Measurements from ENCODE around the gene SMIM45.

SMIM45 gene

DNA sequence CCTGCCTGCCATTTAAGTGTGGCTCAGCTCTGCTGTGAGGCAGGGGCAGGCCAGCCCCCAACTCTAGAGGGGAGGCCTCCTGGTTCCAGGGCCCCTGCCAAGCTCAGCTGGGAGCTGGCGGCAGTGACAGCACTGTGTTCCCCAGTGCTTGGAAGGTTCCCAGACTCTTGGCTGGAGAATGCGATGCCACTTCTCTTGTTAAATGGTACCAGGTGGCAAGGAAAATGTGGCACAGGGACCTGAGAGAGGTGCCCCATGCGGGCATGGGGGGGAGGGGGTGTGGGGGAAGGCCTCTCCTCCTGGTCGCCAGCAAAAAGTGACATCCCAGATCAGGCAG lies 17.0 kb upstream of the SMIM45 start:
- WGBS (ENCODE audit: low lambda C conversion rate), result no CpG with 5 or more reads among the region's 4 CpGs
- POLR2A ChIA-PET, result no interaction called here

DNA sequence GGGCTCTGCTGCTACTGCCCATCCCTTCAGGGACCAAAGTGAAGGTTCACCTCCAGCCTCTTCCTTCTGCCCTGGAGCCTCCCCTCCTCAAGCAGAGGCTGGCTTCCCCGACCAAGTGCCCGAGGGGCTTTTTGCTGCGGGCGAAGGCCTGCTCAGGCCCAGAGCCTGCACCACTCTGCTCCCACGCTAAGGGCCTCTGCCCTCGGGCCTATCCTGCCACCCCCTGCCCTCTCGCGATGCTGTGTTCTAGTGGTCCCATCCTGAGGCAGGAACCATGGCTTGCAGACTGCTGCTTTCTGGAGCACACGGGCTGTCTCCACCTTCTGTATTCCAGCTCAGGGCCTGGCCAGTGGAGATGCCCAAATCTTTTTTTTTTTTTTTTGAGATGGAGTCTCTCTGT lies 16.4 kb upstream of the SMIM45 start:
- Histone ChIP-seq H3K27me3 (ENCODE audit: insufficient read depth) (no peaks in the 10 kb centered on the region), H3K9me3 (no peaks in the 10 kb centered on the region), H3K4me3 (ENCODE audit: low read depth in 2 of 2, low read length in 1 of 2) (no peak overlapping the region), H3K27ac (ENCODE audit: low read depth in 2 of 2, low read length in 1 of 2) (no peak overlapping the region), H4K20me1 (ENCODE audit: insufficient read depth) (no peaks in the 10 kb centered on the region), H3K4me1 (ENCODE audit: control insufficient read depth in 1 of 2, insufficient read depth in 2 of 2, low read depth in 1 of 2, low read length in 1 of 2) (peaks cover 0 to 5% of the 10 kb centered on the region in 2 experiments; a peak in 1 of 4 replicates), H3F3A (replicated peaks; ENCODE audit: insufficient read depth) (peaks cover 1% of the 10 kb centered on the region), H3K9me2 (no peaks in the 10 kb centered on the region), H3K79me2 (ENCODE audit: insufficient read depth) (no peaks in the 10 kb centered on the region), H3K9ac (no peak overlapping the region), H3K4me2 (no peak overlapping the region), H2AFZ (ENCODE audit: low read depth) (no peak overlapping the region), H3K36me3 (replicated peaks in 1 of 2; ENCODE audit: control insufficient read depth in 1 of 2, insufficient read depth in 2 of 2, low read length in 1 of 2) (no peaks in the 10 kb centered on the region)
- no peak for DNase-seq
- ChIA-PET POLR2A (no interaction called here), CTCF (interaction anchor here (1.3 kb wide), 1 partner anchor 114 kb away, joined by 6 read pairs; no protein-coding TSS in a partner anchor)
- WGBS (ENCODE audit: low lambda C conversion rate), result 100% methylated on average over 1 of the region's 9 CpGs
- TF ChIP-seq CHD2 (IDR thresholded peaks at IDR 0.05; ENCODE audit: low read length, partially characterized antibody) (no peak), TAF1 (IDR thresholded peaks at IDR 0.05; ENCODE audit: borderline replicate concordance, low read depth, low read length) (no peak), ELF1 (IDR thresholded peaks at IDR 0.05) (no peak), MEF2A (IDR thresholded peaks at IDR 0.05; ENCODE audit: borderline replicate concordance, low read depth) (no peak)
- TF ChIP-seq, protein P1, sequence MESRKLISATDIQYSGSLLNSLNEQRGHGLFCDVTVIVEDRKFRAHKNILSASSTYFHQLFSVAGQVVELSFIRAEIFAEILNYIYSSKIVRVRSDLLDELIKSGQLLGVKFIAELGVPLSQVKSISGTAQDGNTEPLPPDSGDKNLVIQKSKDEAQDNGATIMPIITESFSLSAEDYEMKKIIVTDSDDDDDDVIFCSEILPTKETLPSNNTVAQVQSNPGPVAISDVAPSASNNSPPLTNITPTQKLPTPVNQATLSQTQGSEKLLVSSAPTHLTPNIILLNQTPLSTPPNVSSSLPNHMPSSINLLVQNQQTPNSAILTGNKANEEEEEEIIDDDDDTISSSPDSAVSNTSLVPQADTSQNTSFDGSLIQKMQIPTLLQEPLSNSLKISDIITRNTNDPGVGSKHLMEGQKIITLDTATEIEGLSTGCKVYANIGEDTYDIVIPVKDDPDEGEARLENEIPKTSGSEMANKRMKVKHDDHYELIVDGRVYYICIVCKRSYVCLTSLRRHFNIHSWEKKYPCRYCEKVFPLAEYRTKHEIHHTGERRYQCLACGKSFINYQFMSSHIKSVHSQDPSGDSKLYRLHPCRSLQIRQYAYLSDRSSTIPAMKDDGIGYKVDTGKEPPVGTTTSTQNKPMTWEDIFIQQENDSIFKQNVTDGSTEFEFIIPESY (IDR thresholded peaks at IDR 0.05; ENCODE audit: borderline replicate concordance, low read depth), result no peak

More for the DNA sequence above, 17.0 kb upstream of the SMIM45 start:
- H3K27me3 ChIP-seq (ENCODE audit: insufficient read depth), result no peaks in the 10 kb centered on the region
- no peaks in the 10 kb centered on the region for H3K9me2 ChIP-seq
- H3K4me1 ChIP-seq (ENCODE audit: control insufficient read depth in 1 of 2, insufficient read depth in 2 of 2, low read depth in 1 of 2, low read length in 1 of 2), result peaks cover 0 to 5% of the 10 kb centered on the region in 2 experiments; a peak in 1 of 4 replicates
- CTCF ChIA-PET, result interaction anchor here (0.7 kb wide), 1 partner anchor 9 kb away, joined by 3 read pairs; no protein-coding TSS in a partner anchor
- H4K20me1 ChIP-seq (ENCODE audit: insufficient read depth), result no peaks in the 10 kb centered on the region
- H3K9ac ChIP-seq, result no peak overlapping the region
- no peaks in the 10 kb centered on the region for H3K36me3 ChIP-seq (replicated peaks in 1 of 2; ENCODE audit: control insufficient read depth in 1 of 2, insufficient read depth in 2 of 2, low read length in 1 of 2)
- no peak overlapping the region for H3K4me2 ChIP-seq
- no peak overlapping the region for H2AFZ ChIP-seq (ENCODE audit: low read depth)
- no peaks in the 10 kb centered on the region for H3F3A ChIP-seq (replicated peaks; ENCODE audit: insufficient read depth)
- TF ChIP-seq CHD2 (IDR thresholded peaks at IDR 0.05; ENCODE audit: low read length, partially characterized antibody) (no peak), RAD21 (IDR thresholded peaks at IDR 0.05; ENCODE audit: low read length) (no peak), SIN3A (IDR thresholded peaks at IDR 0.05; ENCODE audit: borderline replicate concordance, low read depth, low read length) (no peak), NRF1 (IDR thresholded peaks at IDR 0.05; ENCODE audit: low read depth, low read length) (no peak), FOXJ3 (CRISPR knock-in tag; IDR thresholded peaks at IDR 0.05) (no peak), ELF1 (IDR thresholded peaks at IDR 0.05) (no peak), MEF2A (IDR thresholded peaks at IDR 0.05; ENCODE audit: borderline replicate concordance, low read depth) (no peak), TCF12 (IDR thresholded peaks at IDR 0.05) (no peak), FOXM1 (IDR thresholded peaks at IDR 0.05; ENCODE audit: low read depth) (no peak), EP300 (IDR thresholded peaks at IDR 0.05; ENCODE audit: borderline replicate concordance in 1 of 2, low read depth in 1 of 2, low read length in 1 of 2) (no peak), MXI1 (IDR thresholded peaks at IDR 0.05; ENCODE audit: low read depth, low read length) (no peak)
- TF ChIP-seq, protein P2, sequence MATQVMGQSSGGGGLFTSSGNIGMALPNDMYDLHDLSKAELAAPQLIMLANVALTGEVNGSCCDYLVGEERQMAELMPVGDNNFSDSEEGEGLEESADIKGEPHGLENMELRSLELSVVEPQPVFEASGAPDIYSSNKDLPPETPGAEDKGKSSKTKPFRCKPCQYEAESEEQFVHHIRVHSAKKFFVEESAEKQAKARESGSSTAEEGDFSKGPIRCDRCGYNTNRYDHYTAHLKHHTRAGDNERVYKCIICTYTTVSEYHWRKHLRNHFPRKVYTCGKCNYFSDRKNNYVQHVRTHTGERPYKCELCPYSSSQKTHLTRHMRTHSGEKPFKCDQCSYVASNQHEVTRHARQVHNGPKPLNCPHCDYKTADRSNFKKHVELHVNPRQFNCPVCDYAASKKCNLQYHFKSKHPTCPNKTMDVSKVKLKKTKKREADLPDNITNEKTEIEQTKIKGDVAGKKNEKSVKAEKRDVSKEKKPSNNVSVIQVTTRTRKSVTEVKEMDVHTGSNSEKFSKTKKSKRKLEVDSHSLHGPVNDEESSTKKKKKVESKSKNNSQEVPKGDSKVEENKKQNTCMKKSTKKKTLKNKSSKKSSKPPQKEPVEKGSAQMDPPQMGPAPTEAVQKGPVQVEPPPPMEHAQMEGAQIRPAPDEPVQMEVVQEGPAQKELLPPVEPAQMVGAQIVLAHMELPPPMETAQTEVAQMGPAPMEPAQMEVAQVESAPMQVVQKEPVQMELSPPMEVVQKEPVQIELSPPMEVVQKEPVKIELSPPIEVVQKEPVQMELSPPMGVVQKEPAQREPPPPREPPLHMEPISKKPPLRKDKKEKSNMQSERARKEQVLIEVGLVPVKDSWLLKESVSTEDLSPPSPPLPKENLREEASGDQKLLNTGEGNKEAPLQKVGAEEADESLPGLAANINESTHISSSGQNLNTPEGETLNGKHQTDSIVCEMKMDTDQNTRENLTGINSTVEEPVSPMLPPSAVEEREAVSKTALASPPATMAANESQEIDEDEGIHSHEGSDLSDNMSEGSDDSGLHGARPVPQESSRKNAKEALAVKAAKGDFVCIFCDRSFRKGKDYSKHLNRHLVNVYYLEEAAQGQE (IDR thresholded peaks at IDR 0.05; ENCODE audit: low read depth, low read length), result no peak
- DNase-seq, result no peak
- H3K79me2 ChIP-seq (ENCODE audit: insufficient read depth), result no peaks in the 10 kb centered on the region
- no peak overlapping the region for H3K27ac ChIP-seq (ENCODE audit: low read depth in 2 of 2, low read length in 1 of 2)
- no peak overlapping the region for H3K4me3 ChIP-seq (ENCODE audit: low read depth in 2 of 2, low read length in 1 of 2)
- no peaks in the 10 kb centered on the region for H3K9me3 ChIP-seq

All from SK-N-SH (cell line).